SK-N-SH treated with all-trans-retinoic acid at 6 μM for 48 hours (cell line): ENCODE measurements around the gene TRIM37.

Experiments used
- ARNTL ChIP-seq: fragments of 450-650 bp; formaldehyde crosslinking; IDR thresholded peaks from 2 replicates; pipeline ENCODE4 v1.5.0; 2020; ENCODE audit warnings: low read depth, mild to moderate bottlenecking, moderate library complexity, borderline replicate concordance
- BACH2 ChIP-seq: fragments of 250-450 bp; sonication (Bioruptor Pico); IDR thresholded peaks from 2 replicates; pipeline ENCODE4 v1.9.0; 2021; ENCODE audit warnings: mild to moderate bottlenecking, borderline replicate concordance
- OSR1 ChIP-seq: fragments of 250-450 bp; sonication (Bioruptor Pico); IDR thresholded peaks from 2 replicates; pipeline ENCODE4 v1.8.0; 2022; ENCODE audit warnings: moderate library complexity, mild to moderate bottlenecking, inconsistent platforms
- PATZ1 ChIP-seq: fragments of 250-450 bp; sonication (Bioruptor Pico); IDR thresholded peaks from 2 replicates; pipeline ENCODE4 v1.8.0; 2020; ENCODE audit warnings: mild to moderate bottlenecking, moderate library complexity, borderline replicate concordance
- RARB ChIP-seq: fragments of 250-450 bp; sonication (Bioruptor Pico); IDR thresholded peaks from 2 replicates; pipeline ENCODE4 v1.8.0; 2021; ENCODE audit warnings: mild to moderate bottlenecking, moderate library complexity
- TCF4 ChIP-seq: fragments of 250-450 bp; sonication (Bioruptor Pico); IDR thresholded peaks from 2 replicates; pipeline ENCODE4 v1.8.0; 2021; ENCODE audit warnings: mild to moderate bottlenecking, moderate library complexity, borderline replicate concordance
- TOX ChIP-seq: fragments of 250-450 bp; sonication (Bioruptor Pico); IDR thresholded peaks from 2 replicates; pipeline ENCODE4 v1.8.0; 2021; ENCODE audit warnings: mild to moderate bottlenecking, moderate library complexity, borderline replicate concordance
- ZFP3 ChIP-seq: fragments of 250-450 bp; sonication (Bioruptor Pico); IDR thresholded peaks from 2 replicates; pipeline ENCODE4 v1.5.0; 2020; ENCODE audit warnings: mild to moderate bottlenecking, moderate library complexity

GRCh38 chr17:58969612-58970011 is 137.1 kb downstream of the TRIM37 start:
- TF ChIP-seq OSR1 (CRISPR knock-in tag): no peak
- no peak for TF ChIP-seq PATZ1
- TF ChIP-seq TOX (CRISPR knock-in tag): no peak
- no peak for TF ChIP-seq RARB (CRISPR knock-in tag)
- TF ChIP-seq ARNTL: no peak
- TF ChIP-seq ZFP3 (CRISPR knock-in tag): no peak
- no peak for TF ChIP-seq TCF4
- TF ChIP-seq BACH2: no peak
